ENCODE data around the gene ANKRD36.
"Not testable (repeated sequence)": the region's sequence is repeated elsewhere in the genome, so short reads cannot be mapped to it uniquely, and the experiment has no call there.

Gene ANKRD36

GRCh38 chr2:97129090-97129489 lies 16.1 kb downstream of the ANKRD36 start:
- not testable (repeated sequence) for DNase-seq

- not testable (repeated sequence) for DNase-seq
Observed at GRCh38 chr2:97144016-97144415, 31.1 kb downstream of the ANKRD36 start.

GRCh38 chr2:97166548-97166947 lies 53.6 kb downstream of the ANKRD36 start:
- not testable (repeated sequence) for DNase-seq

- DNase-seq = not testable (repeated sequence)
Observed at GRCh38 chr2:97167938-97168337, 55.0 kb downstream of the ANKRD36 start.

DNA sequence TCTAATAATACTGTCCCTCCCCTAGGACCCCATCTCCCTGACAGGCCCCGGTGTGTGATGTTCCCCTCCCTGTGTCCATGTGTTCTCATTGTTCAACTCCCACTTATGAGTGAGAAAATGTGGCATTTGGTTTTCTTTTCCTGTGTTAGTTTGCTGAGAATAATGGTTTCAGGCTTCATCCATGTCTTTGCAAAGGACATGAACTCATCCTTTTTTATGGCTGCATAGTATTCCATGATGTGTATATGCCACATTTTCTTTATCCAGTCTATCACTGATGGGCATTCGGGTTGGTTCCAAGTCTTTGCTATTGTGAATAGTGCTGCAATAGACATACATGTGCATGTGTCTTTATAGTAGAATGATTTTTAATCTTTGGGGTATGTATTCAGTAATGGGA lies 55.6 kb downstream of the ANKRD36 start:
- not testable (repeated sequence) for DNase-seq

DNA sequence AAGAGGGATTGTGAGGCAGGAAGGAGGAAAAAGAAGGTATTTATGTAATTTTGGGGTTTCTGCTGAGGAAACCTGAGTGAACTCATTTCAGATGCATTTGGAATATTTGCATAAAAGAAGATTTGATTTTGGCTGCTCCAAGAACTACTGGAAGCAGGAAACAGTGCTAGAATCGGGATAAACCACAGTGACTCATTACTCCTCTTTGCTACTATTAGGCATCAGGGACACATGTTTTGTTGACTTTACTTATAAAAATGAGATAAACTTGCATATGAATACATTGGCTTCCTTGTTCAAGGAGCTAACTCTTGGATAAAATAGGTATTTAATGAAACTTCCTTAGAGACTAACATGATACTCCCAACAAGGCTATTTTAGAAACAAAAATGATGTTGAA lies 67.4 kb downstream of the ANKRD36 start:
- DNase-seq = not testable (repeated sequence)

- not testable (repeated sequence) for DNase-seq
Observed at GRCh38 chr2:97195349-97195748, 82.4 kb downstream of the ANKRD36 start.

DNA sequence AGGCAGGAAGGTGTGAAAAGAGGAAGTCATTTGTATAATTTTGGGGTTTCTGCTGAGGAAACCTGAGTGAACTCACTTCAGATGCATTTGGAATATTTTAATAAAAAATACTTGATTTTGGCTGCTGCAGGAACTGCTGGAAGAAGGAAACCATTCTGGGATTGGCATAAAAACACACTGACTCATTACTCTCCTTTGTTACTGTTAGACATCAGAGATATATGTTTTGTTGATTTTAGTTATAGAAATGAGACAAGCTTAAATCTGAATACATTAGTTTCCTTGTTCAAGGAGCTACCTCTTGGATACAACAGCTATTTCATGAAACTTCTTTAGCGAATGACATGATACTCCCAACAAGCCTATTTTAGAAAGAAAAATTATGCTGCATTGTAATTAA lies 84.3 kb downstream of the ANKRD36 start:
- DNase-seq = not testable (repeated sequence)

DNA sequence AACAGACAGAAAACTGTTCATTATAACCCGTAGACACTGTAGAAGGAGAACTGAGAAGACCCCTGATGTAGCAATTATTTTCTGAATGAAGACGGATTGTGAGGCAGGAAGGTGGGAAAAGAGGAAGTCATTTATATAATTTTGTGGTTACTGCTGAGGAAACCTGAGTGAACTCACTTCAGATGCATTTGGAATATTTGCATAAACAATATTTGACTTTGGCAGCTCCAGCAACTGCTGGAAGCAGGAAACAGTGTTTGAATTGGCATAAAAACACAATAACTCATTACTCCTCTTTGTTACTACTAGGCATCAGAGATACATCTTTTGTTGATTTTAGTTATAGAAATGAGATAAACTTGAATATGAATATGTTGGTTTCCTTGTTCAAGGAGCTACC lies 87.9 kb downstream of the ANKRD36 start:
- DNase-seq = not testable (repeated sequence)

DNA sequence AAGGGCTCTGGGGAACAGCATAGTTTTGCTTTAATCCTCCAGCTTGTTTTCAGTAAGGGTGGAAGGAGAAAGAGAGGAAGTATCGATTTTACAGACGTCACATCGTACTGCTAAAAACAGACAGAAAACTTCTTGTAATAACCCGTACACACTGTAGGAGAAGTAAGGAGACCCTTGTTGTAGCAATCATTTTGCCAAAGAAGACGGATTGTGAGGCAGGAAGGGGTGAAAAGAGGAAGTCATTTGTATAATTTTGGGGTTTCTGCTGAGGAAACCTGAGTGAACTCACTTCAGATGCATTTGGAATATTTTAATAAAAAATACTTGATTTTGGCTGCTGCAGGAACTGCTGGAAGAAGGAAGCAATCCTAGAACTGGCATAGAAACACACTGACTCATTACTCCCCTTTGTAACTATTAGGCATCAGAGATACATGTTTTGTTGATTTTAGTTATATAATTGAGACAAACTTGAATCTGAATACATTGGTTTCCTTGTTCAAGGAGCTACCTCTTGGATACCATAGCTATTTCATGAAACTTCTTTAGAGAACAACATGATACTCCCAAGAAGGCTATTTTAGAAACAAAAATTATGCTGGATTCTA lies 89.8 kb downstream of the ANKRD36 start:
- DNase-seq = not testable (repeated sequence)

DNA sequence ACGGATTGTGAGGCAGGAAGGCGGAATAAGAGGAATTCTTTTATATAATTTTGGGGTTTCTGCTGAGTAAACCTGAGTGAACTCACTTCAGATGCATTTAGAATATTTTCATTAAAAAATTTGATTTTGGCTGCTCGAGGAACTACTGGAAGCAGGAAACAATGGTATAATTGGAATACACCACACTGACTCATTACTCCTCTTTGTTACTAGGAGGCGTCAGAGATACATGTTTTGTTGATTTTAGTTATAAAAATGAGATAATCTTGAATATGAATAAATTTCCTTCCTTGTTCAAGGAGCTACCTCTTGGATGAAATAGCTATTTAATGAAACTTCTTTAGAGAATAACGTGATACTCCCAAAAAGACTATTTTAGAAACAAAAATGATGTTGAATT lies 97.4 kb downstream of the ANKRD36 start:
- DNase-seq = no peak

DNA sequence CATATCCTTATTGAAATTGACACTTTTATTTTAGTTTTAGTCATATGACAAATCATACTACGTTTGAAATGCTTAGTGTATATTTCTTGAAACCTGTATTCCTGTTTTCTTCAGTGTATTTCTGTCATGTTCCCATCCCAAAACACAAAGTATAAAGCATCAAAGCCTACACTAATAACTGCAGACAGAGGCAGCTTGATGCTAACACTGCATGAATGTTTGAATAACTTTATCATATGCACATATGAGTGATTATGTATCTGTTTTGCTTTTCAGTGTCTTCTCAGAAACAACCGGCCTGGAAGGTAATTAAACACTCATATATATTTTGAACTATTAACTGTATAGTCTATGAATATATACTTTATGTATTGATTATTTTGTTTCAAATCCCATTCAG lies 102.1 kb downstream of the ANKRD36 start:
- not testable (repeated sequence) for DNase-seq

DNA sequence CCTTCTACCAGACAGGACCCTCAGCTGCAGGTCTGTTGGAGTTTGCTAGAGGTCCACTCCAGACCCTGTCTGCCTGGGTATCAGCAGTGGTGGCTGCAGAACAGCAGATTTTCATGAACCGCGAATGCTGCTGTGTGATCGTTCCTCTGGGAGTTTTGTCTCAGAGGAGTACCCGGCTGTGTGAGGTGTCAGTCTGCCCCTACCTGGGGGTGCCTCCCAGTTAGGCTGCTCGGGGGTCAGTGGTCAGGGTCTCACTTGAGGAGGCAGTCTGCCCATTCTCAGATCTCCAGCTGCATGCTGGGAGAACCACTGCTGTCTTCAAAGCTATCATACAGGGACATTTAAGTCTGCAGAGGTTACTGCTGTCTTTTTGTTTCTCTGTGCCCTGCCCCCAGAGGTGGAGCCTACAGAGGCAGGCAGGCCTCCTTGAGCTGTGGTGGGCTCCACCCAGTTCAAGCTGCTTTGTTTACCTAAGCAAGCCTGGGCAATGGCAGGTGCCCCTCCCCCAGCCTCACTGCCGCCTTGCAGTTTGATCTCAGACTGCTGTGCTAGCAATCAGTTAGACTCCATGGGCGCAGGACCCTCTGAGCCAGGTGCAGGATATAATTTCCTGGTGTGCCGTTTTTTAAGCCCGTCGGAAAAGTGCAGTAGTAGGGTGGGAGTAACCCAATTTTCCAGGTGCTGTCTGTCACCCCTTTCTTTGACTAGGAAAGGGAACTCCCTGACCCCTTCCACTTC lies 118.1 kb downstream of the ANKRD36 start:
- not testable (repeated sequence) for DNase-seq

DNA sequence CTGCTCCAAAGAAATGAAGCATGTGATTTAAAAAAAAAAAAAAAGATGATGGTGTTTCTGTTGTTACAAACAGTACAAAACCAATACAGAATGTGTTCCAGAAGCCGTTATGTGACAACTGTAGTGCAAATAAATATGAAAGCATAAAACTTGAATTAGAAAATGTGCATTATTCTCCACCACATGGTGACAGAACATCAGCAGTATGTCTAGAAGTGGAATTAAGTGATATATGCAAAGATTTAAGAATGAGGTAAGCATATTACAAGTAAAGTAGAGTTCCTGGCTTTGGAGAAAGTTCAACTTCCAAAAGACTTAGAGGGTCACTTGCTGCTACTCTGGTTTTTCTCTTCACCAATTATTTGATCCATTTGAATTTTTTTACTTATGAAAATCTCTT lies 120.0 kb downstream of the ANKRD36 start:
- not testable (repeated sequence) for DNase-seq

- DNase-seq = not testable (repeated sequence)
Observed at GRCh38 chr2:97233660-97234295, 120.8 kb downstream of the ANKRD36 start.

DNA sequence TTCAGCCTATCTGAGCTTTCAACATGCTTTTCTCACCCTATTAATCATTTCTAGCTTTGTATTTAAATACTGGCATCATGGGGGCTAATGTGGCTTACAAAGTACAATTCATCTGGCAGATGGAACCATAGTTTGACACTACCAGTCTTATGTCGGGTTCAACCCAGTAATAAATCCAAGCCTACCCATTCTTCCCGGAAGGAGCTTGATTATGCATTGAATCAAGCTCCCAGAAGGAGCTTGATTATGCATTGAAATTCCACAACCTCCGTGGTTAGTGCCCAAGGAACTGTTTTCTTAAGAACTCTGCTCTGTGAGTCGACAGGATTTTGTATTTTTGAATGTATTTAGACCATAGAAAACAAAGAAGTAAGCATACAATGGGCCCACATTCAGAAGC lies 148.2 kb downstream of the ANKRD36 start:
- not testable (repeated sequence) for DNase-seq

DNA sequence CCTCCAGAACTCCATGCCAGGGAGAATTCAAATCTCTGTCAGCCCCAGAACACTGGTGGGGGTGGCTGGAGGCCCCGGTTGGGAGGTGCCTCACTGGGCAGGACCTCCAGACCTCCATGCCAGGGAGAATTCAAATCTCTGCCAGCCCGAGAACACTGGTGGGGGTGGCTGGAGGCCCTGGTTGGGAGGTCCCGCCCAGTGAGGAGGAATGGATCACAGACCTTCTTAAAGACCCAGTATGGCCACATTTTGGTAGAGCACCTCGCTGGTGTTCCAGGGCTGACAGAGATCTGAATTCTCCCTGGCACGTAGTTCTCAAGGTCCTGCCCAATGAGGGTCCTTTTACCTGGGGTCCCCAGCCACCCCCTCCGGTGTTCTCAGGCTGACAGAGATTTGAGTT lies 153.5 kb downstream of the ANKRD36 start:
- not testable (repeated sequence) for DNase-seq

DNA sequence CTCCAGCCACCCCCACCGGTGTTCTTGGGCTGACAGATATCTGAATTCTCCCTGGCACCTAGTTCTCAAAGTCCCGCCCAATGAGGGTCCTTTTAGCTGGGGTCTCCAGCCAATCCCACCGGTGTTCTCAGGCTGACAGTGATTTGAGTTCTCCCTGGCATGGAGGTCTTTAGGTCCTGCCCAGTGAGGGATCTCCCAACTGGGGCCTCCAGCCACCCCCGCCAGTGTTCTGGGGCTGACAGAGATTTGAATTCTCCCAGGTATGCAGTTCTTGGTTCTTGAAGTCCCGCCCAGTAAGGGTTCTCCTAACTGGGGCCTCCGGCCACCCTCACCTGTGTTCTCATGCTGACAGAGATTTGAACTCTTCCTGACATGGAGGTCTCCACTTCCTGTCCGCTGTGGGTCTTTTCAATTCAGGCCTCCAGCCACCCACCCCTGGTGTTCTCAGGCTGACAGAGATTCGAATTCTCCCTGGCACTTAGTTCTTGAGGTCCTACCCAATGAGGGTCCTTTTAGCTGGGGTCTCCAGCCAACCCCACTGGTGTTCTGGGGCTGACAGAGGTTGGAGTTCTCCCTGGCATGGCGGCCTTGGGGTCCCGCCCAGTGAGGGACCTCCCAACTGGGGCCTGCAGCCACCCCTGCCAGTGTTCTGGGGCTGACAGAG lies 154.6 kb downstream of the ANKRD36 start:
- no peak for DNase-seq

DNA sequence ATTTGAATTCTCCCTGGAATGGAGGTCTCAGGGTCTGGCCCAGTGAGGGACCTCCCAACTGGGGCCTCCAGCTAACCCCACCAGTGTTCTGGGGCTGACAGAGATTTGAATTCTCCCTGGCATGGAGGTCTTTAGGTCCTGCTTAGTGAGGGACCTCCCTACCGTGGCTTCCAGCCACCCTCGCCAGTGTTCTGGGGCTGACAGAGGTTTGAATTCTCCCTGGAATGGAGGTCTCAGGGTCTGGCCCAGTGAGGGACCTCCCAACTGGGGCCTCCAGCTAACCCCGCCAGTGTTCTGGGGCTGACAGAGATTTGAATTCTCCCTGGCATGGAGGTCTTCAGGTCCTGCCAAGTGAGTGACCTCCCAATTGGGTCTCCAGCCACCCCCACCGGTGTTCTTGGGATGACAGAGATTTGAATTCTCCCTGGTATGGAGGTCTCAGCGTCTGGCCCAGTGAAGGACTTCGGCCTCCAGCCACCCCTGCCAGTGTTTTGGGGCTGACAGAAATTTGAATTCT lies 155.2 kb downstream of the ANKRD36 start:
- DNase-seq = not testable (repeated sequence)

- not testable (repeated sequence) for DNase-seq
Observed at GRCh38 chr2:97276232-97276798, 163.4 kb downstream of the ANKRD36 start.

DNA sequence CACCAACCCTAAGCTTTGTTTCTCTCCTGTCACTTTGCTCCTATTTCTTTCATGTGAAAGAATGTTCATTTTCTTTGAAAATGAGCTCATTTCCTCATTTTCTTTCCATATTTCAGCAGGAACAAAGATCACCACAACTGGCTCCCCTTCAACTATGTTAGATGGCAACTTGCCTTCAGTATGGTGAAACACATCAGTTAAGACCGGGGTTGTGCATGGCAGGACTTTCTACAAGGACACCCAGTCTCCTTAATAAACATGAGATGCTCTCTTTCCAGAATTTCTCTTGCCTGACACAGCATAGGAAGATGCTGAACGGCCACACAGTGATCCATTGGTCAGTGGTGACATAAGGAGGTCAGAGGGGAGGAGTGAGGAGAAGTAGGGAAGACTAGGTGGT lies 172.2 kb downstream of the ANKRD36 start:
- not testable (repeated sequence) for DNase-seq

GRCh38 chr2:97293687-97294086 lies 180.7 kb downstream of the ANKRD36 start:
- not testable (repeated sequence) for DNase-seq
